HG03196 (cell line): ENCODE results near the gene B3GALT5.

Experiments
- ATAC-seq: cut with Tn5 transposase; IDR thresholded peaks from one replicate; pipeline ENCODE4 v1.9.1; 2021; ENCODE audit not compliant: unreplicated experiment

Gene B3GALT5

DNA sequence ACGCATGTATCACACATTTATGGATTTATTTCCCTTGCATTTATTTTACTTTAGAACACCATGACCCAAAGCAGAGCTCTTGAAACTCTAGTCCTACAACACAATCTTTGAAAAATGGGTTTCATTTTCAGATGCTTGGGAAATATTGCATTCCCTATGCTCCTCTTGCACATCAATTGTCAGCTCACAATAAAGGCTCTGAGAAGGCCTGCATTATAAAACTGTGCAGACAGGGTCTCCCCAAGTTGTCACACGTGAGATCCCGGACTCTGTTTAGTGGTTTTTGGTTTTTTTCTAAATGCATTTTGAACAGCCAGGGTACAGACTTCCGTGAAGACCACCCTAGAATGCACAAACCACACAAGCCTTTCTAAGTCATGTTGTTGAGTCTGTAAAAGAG lies 9.9 kb upstream of the B3GALT5 start:
- ATAC-seq = no peak

DNA sequence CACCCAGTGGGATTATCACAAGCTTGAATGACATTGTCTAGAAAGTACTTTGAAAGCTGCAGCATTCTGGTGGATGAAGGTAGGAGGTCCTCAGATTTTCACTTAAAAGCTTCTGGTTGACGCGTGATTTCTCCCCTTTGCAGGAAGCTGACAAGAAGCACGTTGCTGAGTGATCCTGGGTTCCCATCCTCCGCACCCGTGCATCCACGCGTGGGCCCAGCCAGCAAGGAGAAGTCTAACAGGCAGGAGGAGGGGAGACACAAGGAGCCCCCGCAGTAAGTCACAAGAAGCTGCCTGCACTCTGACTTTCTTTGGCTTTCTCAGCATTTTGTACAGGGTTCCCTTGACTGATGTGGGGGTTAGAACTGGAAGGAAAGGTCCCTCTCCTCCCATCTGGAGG lies 7.8 kb upstream of the B3GALT5 start:
- no peak for ATAC-seq

DNA sequence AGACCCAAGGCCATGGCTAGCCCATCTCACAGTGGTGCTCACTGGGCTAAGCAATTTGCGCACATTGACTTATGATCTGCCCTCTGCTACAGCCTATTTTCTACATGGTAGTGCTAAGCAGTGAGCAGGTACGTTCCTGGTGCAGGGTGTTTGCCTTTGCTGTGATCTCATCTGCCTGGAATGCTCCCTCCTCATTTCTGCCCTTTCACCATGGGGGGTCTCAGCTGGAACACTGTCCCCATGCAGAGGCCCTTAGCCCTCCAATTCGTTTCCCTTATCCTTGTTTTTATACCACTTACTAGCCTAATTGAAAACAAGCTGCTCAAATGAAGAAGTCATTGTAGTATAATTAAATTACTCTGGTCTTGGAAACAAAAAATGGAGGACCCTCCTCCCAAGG lies 2.0 kb upstream of the B3GALT5 start:
- no peak for ATAC-seq

DNA sequence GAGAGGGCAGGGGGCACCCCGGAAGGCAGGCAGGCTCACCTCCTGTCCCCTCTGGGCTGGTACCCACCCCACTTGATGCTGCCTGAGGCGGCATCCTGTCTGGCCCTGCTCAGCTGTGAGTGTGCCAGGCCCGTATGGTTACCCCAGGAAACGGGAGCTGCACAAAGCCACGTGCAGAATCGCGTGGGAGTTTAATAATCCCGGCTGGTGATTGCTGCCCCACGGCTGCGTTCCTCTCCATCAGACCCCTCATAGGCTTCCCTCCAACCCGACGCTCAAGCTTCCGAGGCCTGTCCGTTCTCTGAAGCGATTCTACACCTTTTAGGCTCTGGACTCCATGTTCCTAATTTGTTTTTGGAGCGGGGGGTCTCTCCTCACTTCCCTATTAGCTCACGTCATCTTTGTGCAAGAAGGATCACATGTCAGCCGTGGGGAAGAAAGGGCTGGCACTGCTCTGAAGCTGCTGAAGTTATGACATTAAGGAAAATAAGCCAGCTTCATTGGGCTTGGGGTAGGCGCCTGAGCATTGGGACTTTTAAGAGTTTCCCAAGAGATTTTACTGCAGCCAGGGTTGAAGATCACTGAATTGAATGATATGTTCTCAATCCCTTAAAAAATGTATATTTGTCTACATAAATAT lies 1.1 kb upstream of the B3GALT5 start:
- ATAC-seq = no peak

DNA sequence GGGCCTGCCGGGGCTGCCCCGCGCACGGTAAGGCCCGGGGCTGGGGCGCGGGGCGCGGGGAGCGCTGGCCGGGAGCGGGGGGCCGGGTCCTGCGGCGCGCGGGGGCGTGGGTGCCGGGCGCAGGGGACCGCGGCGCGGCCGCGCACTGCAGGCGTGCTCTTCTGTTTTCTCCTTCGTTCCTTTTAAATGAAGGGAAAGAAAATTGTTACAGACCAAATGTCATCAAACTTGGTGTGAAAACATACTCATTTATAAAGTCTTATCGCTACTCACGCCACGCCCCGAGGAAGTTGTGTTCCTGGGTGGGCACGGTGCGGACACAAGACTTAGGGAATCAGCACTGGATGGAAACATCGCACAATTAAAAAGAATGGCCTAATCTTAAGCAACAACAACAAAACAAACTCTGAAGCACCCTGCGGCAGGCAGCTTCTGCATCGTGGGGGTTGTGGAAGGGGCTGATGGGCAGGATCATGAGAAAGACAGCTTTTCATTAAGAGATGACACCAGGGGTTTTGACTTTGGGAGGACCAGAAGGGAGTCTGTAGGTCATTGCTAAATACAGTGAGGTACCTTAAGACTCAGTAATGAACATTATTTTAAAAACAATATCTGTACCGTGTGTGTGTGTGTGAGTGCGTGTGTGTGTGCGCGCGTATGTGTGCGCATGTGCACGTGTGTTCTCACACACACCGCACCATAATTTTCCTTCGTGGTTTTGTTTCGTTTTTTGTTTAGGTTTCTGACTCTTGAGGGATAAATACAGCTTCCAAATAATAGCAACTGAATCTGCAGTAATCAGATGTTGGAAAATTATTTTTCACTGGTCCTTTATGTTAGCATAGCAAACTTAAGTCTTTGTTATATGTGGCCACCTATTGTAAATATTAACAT lies 548 bp downstream of the B3GALT5 start:
- ATAC-seq = no peak

DNA sequence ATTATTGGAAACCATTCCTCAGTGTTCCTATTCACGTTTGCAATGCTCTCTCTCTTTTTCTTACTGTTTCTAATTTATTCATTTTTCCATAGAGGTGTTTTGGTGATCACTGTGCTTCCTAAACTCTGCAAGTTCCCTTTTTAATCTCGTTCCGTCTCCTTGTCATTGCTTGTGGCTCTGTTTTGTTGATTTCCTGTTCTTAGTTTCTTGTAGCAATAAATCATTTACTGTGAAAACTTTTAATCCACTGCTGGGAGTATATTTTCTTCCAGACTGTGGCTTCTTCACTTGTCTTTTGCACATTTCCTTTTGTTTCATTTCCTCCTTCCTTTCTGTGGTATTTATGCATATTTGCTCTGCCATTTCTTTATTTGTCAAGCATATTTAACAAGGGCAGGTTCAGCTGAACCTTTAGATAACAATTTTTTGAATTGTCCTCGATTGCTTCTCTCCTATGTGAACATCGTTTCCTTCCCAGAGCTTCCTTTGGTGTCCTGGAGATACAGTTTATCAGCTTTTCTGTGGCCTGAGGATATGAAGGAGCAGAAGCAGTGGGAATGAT lies 3.6 kb downstream of the B3GALT5 start:
- ATAC-seq = no peak

DNA sequence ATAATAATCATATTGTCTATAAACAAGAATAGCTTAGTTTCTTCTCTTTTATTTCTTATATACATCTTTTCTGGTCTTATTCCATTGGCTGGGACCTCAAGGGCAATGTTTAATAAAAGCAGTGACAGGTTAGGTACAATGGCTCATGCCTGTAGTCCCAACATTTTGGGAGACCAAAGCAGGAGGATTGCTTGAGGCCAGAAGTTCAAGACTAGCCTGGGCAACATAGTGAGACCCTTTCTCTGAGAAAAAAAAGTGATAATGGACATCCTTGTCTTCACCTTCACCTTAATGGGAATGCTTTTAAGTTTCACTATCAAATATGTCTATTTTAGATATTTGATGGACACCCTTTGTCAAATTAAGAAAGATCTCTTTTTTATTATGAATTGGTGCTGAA lies 8.1 kb downstream of the B3GALT5 start:
- ATAC-seq = no peak

DNA sequence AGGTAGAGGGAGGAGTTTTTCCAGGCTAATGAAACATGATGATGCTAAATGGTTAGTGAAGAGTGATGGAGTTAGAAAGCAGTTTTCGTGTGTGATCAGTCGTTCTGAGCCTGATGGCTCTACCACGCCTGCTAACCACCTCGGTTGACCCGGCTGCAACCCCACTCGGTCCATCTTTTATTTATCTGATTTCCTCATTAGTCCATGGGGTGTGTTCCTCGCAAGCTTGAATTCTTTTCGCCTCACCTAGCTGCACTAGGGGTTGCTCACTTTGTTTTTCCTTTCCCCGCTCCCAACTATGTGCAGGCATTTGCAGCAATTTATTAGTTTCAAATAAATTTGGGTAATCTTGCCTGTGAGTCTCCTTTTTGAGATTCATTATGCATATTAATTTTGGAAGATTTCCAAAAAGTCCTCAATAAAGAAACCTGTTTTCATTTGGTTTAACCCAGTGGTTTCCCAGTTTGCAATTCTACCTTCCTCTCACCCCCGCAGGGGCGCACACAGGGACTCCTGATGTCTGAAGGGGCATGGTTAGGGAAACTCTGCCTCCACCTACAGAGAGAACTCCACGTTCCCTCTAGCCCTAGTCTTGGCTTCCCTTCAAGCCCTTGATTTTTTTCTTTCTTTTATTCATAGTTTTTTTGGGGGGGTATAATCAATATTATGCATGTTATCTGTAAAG lies 12.6 kb downstream of the B3GALT5 start:
- no peak for ATAC-seq

DNA sequence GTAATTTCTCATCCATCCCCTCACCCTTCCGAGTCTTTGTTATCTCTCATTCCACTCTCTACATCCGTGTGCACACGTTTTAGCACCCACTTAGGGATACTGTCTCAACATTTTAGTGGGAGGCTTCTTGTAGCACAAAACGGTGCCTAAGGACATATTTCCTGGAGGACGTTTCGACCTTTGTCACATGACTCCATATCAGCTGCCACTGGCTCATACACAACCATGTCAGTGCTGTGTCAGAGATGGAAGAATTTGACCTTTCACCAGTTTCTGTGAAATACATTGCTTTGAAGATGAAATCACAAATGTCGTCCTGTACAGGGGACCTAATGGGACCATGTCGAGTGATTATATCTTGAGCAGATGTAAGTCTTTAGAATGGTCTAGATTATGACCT lies 15.6 kb downstream of the B3GALT5 start:
- no peak for ATAC-seq

DNA sequence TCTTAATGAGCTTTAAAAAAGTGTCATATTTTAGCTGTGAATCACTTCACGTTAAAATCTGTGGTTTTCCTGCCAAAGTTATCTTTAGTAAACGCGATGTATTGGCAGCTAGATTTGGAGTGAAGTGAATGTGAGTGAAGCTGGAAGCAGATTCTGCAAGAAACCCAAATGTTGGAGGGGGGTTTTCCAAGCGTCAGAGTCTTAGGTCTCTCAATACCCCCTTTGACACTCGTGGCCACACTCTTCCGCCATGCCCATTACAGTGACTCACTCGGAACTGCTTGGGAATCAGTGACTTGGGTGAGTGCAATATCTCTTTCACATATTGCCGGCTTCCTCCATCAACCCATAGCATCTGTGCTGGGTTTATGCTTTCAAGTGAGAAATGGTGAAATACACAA lies 17.5 kb downstream of the B3GALT5 start:
- ATAC-seq = no peak

DNA sequence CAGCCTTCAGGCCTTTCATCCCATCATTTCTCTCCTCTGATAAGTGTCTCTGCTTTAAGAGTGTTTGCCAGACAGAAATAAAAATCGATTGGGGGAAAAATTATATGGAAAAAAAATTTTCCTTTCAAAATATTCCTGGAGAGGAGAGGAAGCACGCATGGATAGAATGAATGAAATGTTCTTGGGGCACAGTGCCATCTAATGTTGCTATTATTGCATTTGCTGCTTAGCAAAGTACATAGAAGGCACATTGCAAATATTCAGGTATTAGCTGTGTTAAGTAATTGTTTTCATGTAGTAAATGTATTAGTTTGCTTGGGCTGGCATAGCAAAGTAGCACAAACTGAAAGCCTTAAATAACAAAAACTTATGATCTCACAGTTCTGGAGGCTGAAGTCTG lies 18.1 kb downstream of the B3GALT5 start:
- no peak for ATAC-seq

DNA sequence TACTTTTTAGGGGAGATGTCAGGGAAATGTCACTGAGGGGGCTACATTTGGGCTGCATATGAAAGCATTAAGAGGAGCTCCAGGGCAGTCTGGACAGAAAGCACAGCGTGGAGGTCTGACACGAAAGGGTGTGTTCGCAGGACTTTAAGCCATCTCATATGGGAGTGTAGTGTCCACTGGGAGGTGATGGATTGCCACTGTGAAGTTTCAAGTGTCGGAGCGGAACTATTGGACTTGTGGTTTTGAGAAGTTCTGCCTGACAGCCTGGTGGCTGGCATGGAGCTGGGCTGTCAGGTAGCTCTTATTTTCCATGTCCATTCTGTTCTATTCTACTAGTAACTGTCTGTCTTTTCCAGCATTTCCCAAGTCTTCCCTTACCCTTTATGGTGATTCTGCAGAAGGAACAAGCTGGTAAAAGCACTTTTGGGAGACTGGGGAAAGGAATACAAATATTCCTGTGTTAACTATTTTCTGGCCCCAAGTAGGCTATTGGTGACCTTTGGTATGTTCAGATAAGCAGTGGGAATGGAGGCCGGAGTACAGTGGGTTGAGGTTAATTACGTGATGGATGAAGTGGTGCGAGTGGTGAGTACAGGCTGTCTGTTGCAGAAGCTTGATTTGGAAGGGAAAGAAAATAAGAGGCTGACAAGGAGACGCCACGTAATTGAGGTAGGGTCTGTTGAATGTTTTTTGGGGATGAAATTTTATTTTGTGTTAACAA lies 19.3 kb downstream of the B3GALT5 start:
- ATAC-seq = no peak

DNA sequence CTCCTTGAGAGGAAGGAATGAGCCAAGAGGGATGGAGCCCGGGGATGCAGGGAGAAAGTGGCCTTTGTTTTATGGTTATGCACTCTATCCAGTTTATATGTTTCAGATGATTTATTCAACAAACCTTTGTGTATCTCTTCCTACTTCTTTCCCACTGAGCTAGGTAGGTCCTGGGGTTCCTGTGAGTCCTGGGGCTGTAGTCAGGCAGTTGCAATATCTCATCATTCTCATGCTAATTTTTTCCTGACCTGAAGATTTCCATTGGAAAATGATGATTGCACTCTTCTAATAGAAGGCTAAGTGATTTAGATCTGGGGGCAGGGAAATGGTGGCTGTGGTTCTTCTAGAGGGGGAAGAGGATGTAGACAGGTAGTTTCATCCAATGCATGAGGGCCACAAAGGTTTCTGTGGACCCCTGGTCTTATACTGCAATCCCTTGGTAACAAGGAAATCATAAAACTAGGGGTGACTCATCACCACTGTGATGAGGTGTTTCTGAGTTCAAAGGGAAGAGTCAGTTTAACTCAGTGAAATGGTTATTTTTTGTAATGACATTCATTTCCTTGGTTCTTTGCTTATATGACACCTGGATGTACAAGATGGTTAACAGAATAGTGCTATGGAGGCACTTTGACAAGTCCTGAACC lies 20.2 kb downstream of the B3GALT5 start:
- ATAC-seq = no peak

DNA sequence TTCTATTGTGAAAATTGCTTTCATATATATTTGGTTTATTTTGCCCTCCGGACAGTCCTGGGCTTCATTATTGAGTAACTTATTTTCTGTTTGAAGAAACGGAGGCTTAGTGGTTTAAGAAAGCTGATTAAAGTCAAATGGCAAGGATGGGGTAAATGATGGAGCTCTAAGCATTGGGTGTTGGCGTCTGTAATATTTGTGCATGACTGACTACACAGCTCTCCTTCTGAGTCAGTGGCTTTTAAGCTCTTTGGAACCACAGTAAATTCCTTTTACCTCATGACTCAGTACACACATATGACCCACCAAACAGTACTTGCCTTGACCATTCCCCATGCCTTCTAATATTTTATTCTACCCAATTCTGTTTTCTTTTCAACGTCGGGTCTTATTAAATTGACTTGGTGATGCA lies 21.0 kb downstream of the B3GALT5 start:
- ATAC-seq = no peak

DNA sequence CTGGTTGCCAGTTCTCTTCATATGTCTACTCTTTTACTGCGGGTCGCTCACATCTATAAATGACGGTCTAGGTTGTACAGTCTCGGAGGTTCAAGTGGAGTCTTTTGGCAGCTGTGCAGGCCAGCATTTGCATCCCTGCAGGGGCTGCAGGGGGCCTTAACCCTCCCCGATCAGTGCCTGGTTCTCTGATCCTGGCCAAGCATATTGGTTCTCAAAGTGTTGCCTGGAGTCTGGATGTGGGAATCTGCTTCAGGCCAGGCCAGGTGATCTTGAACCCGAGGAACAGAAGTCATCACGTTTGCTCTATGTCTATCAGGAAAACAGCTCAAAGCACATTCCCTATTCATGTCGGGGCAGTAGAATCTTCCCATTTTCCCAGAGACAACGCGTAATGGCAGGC lies 21.8 kb downstream of the B3GALT5 start:
- no peak for ATAC-seq

DNA sequence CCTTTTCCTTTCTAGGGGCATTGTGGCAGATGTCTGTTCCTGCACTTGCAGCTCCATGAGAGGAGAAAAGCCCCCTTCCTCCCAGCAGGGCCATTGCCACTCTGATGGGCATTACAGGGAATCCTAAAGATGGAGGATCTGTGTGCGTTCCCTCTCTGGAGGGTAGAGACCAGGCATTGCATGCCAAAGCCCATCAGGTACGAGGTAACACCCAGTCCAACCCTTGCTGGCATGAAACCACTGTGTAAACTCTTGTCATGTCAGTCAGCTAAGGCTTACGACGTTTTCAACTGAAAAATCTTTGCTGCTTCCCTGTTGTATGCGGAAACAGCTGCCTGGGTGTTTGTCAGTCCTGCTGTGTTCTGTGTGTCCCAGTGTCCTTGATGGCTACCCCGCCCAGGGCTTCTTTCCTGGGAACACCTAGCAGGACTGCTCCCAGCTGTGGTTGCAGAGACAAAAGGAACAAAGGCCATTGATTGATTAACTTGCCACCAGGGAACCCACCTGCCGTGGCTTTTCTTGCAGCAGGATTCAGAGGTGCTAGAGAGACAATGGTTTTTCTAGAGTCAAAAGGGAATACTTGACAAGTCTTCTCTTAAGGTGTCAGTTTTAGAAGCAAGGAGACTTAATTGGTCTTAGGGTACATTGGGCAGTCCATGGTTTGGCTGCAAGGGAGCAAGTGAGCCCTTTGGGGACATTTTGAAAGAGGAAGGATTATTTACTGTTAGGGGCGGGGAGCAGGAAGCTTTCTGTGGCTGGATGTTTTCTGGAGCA lies 24.6 kb downstream of the B3GALT5 start:
- no peak for ATAC-seq

DNA sequence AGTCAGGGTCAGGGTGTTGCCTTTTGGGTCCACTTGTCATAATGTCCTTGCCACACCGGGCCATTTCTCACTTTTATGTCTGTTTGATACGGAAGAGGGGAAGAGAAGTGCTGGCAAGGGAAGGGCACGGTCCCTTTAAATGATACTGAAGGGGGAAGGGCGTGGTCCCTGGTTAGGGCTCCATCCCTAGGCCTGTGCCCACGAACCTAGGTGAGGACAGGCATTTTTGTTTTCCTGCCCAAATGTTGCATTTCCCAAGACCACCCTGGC lies 25.2 kb downstream of the B3GALT5 start:
- ATAC-seq = no peak

DNA sequence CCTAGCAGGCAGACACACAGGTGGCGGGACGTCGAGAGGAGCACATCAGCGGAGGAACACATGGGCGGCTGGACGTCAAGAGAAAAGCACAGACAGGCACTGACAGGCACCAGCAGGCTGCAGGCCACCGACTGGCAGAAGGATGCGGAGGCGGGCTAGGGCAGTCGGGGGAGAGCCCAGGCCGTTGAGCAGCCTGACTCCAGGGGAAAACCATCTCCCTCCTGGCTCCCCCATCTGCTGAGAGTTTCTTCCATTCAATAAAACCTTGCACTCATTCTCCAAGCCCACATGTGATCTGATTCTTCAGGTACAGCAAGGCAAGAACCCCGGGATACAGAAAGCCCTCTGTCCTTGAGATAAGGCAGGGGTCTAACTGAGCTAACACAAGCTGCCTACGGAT lies 25.5 kb downstream of the B3GALT5 start:
- no peak for ATAC-seq

DNA sequence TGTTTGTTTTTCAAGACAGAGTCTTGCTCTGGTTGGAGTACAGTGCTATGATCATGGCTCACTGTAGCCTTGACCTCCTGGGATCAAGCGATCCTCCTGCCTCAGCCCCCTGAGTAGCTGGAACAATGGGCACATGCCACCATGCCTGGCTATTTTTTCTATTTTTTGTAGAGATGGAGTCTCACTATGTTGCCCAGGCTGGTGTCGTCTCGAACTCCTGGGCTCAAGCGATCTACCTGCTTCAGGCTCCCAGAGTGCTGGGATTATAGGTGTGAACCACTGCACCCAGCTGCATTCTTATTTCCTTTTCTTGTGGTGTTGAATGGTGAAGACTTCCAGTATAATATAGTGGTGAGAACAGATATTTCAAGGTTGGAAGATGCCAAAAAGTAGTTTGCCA lies 28.0 kb downstream of the B3GALT5 start:
- no peak for ATAC-seq

DNA sequence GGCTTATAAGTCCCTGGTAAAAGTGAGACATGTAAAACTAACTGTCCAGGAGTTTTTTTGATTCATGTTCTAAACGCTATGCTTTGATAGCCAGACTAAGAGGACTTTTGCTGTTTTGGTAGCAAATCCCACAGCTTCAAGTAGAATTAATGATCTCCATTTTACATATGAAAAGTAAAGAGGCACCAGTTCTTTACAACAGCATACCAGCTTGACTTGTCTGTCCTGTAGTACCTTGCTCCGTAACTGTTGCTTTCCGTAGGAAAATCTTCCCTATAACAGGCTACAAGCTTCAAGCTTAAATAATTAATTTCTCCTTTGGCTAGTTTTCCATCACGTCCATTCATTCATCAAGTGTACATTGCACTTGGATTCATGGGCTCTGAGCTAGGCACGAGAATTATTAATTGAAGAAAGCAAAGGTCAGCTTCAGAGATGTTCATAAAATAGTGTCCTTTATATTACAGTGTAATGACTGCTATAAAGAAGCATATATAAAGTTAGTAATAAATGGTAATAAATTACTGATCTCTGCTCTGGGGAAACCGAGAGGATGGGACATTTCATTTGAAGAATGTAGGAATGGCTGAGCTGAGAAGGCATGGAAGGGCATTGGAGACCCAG lies 29.2 kb downstream of the B3GALT5 start:
- ATAC-seq = no peak
